ENCODE data around the gene SLC66A2. TPM values are rescaled to one million over a fixed set of nuclear protein-coding genes. Genes with fewer than 3 reads are reported as not detected.

Gene SLC66A2
- total and polyA plus RNA-seq, 2 donors (not counting 1 experiment from before 2014, with no cell fraction given): 44.4 to 45.1 TPM

DNA sequence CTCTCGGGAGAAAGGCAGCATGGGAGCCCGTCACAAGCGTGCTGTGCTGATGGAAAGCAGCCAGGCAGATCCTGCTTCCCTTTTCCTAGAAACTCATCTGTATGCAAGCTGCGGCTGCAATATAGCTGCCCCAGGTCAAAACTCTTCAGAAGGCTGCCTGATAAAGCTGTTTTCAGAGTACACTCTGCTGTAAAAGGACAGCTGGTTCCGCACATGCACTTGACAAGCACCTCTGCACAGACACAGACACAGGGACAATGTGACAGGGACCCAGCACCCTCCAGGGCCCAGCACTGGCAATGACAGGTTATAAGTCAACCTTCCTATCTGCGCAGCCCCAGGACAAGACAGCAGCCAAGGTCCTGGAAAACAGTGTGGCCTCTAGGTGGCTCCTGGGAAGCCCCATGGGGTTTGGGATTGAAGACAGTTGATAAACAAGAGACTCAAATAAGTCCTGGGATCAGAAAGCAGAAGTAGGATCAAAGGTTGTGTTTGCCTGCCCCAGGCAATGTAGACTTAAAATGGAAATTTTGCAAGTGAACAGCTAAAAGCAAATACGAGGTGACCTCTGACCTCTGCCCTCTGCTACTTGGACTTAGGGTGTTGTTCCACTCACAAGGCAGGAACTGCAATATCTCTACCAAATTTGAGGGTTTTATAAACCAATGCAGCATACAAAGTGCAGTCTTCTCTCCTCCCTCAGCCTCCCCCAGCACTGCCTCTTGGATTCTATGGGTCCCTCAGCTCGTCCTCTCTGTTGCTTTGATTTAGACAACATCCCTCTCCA, 16.9 kb downstream of the SLC66A2 start:
- DNase-seq (no peak), ATAC-seq (ENCODE audit: low read depth) (no peak)
- Histone ChIP-seq H3K36me3 (replicated peaks in 1 of 2; ENCODE audit: control extremely low read depth in 1 of 2, control insufficient read depth in 1 of 2, extremely low read depth in 1 of 2, insufficient read depth in 2 of 2, low read length in 1 of 2) (peaks cover 4 to 42% of the 10 kb centered on the region in 2 experiments), H3K79me2 (ENCODE audit: control insufficient read depth, insufficient read depth, low read length) (peaks cover 95% of the 10 kb centered on the region), H2AFZ (ENCODE audit: insufficient read depth, low read depth, low read length, poor library complexity, severe bottlenecking) (no peak overlapping the region), H4K20me1 (ENCODE audit: control insufficient read depth, insufficient read depth, low read length, poor library complexity, severe bottlenecking) (peaks cover 42% of the 10 kb centered on the region), H3K9ac (ENCODE audit: low read length) (no peak overlapping the region), H3K27ac (ENCODE audit: low read length in 2 of 2) (no peak overlapping the region), H3K27me3 (replicated peaks in 1 of 4; ENCODE audit: control extremely low read depth in 1 of 4, control insufficient read depth in 3 of 4, insufficient read depth in 4 of 4, low read length in 3 of 4) (no peaks in the 10 kb centered on the region), H3K4me2 (replicated peaks; ENCODE audit: low read depth, low read length, poor library complexity, severe bottlenecking) (no peak overlapping the region), H3K4me3 (ENCODE audit: control extremely low read depth in 1 of 5, extremely low read depth in 1 of 5, insufficient read depth in 1 of 5, low read depth in 2 of 5, low read length in 4 of 5) (no peak overlapping the region), H3K4me1 (ENCODE audit: control insufficient read depth in 2 of 2, insufficient read depth in 2 of 2, low read length in 2 of 2) (no peaks in the 10 kb centered on the region), H3K9me3 (ENCODE audit: control extremely low read depth in 1 of 3, control insufficient read depth in 2 of 3, insufficient read depth in 1 of 3, low read length in 2 of 3) (peaks cover 3 to 50% (median 44%) of the 10 kb centered on the region in 3 donors)
- H3K27me3 Mint-ChIP-seq: no peaks in the 10 kb centered on the region
- H3K4me3 Mint-ChIP-seq: no peak overlapping the region
- peaks cover 2% of the 10 kb centered on the region for H3K4me1 Mint-ChIP-seq
- CTCF ChIA-PET: interaction anchor here (0.6 kb wide), 1 partner anchor 193 kb away, joined by 3 read pairs; no protein-coding TSS in a partner anchor
- POLR2A ChIA-PET: no interaction called here
- H3K9me3 Mint-ChIP-seq (ENCODE audit: insufficient read depth): peaks cover 23% of the 10 kb centered on the region
- no peak overlapping the region for H3K27ac Mint-ChIP-seq
- intact Hi-C loops (cut with micrococcal nuclease): no loop called here
- no peak for TF ChIP-seq EZH2 (IDR thresholded peaks at IDR 0.05; ENCODE audit: borderline replicate concordance, insufficient read depth, low read depth, low read length, poor library complexity, severe bottlenecking)
- TF ChIP-seq, protein P1, sequence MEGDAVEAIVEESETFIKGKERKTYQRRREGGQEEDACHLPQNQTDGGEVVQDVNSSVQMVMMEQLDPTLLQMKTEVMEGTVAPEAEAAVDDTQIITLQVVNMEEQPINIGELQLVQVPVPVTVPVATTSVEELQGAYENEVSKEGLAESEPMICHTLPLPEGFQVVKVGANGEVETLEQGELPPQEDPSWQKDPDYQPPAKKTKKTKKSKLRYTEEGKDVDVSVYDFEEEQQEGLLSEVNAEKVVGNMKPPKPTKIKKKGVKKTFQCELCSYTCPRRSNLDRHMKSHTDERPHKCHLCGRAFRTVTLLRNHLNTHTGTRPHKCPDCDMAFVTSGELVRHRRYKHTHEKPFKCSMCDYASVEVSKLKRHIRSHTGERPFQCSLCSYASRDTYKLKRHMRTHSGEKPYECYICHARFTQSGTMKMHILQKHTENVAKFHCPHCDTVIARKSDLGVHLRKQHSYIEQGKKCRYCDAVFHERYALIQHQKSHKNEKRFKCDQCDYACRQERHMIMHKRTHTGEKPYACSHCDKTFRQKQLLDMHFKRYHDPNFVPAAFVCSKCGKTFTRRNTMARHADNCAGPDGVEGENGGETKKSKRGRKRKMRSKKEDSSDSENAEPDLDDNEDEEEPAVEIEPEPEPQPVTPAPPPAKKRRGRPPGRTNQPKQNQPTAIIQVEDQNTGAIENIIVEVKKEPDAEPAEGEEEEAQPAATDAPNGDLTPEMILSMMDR (IDR thresholded peaks at IDR 0.05): no peak
- WGBS (ENCODE audit: insufficient coverage): 92% methylated on average over 7 of the region's 8 CpGs

DNA sequence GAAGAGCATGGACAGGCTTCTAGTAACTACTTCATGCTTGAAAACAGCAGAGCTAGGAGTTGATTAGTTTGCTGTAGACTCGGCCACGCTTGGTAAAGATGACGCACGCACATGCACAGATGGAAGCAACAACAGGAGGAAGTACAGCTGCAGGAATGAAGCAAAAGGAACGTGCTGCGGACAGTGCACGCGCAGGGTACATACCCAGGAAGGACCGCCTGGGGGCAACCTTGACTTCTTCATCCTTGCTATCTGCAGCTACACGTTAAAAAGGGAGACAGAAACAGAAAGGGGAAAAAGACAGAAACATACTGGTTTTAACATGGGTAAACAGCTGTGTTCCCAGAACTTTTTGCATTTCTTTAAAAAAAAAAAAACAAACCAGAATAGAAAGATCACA, 17.7 kb downstream of the SLC66A2 start:
- Histone ChIP-seq H3K9ac (ENCODE audit: low read length) (no peak overlapping the region), H3K4me2 (replicated peaks; ENCODE audit: low read depth, low read length, poor library complexity, severe bottlenecking) (no peak overlapping the region), H3K27me3 (replicated peaks in 1 of 4; ENCODE audit: control extremely low read depth in 1 of 4, control insufficient read depth in 3 of 4, insufficient read depth in 4 of 4, low read length in 3 of 4) (no peaks in the 10 kb centered on the region), H4K20me1 (ENCODE audit: control insufficient read depth, insufficient read depth, low read length, poor library complexity, severe bottlenecking) (peaks cover 47% of the 10 kb centered on the region), H3K27ac (ENCODE audit: low read length in 2 of 2) (no peak overlapping the region), H2AFZ (ENCODE audit: insufficient read depth, low read depth, low read length, poor library complexity, severe bottlenecking) (no peak overlapping the region), H3K79me2 (ENCODE audit: control insufficient read depth, insufficient read depth, low read length) (peaks cover 95% of the 10 kb centered on the region), H3K36me3 (replicated peaks in 1 of 2; ENCODE audit: control extremely low read depth in 1 of 2, control insufficient read depth in 1 of 2, extremely low read depth in 1 of 2, insufficient read depth in 2 of 2, low read length in 1 of 2) (peaks cover 4 to 48% of the 10 kb centered on the region in 2 experiments), H3K4me3 (ENCODE audit: control extremely low read depth in 1 of 5, extremely low read depth in 1 of 5, insufficient read depth in 1 of 5, low read depth in 2 of 5, low read length in 4 of 5) (no peak overlapping the region), H3K4me1 (ENCODE audit: control insufficient read depth in 2 of 2, insufficient read depth in 2 of 2, low read length in 2 of 2) (no peaks in the 10 kb centered on the region), H3K9me3 (ENCODE audit: control extremely low read depth in 1 of 3, control insufficient read depth in 2 of 3, insufficient read depth in 1 of 3, low read length in 2 of 3) (peaks cover 3 to 57% (median 50%) of the 10 kb centered on the region in 3 donors)
- POLR2A ChIA-PET: no interaction called here
- H3K9me3 Mint-ChIP-seq (ENCODE audit: insufficient read depth): peaks cover 28% of the 10 kb centered on the region
- ATAC-seq (ENCODE audit: low read depth) (no peak), DNase-seq (no peak)
- CTCF ChIA-PET: interaction anchor here (0.6 kb wide), 1 partner anchor 192 kb away, joined by 3 read pairs; no protein-coding TSS in a partner anchor
- no peaks in the 10 kb centered on the region for H3K27me3 Mint-ChIP-seq
- no peak overlapping the region for H3K27ac Mint-ChIP-seq
- H3K4me1 Mint-ChIP-seq: peaks cover 2% of the 10 kb centered on the region
- 95% methylated on average over 10 of the region's 10 CpGs for WGBS (ENCODE audit: insufficient coverage)
- TF ChIP-seq, protein P1 (IDR thresholded peaks at IDR 0.05): no peak
- TF ChIP-seq EZH2 (IDR thresholded peaks at IDR 0.05; ENCODE audit: borderline replicate concordance, insufficient read depth, low read depth, low read length, poor library complexity, severe bottlenecking): no peak
- intact Hi-C loops (cut with micrococcal nuclease): no loop called here
- H3K4me3 Mint-ChIP-seq: no peak overlapping the region

Data from B cell (primary cell).